NCI-H2196 (cell line): ENCODE data around the gene GID8.

Experiments used
- DNase-seq: peaks from one replicate; lab custom pipeline; 2025; ENCODE audit not compliant: unreplicated experiment; lab: John Stamatoyannopoulos, UW

GID8 gene

GRCh38 chr20:62902926-62903615, 34.9 kb upstream of the GID8 start:
- DNase-seq = no peak

GRCh38 chr20:62905536-62906117, 32.3 kb upstream of the GID8 start:
- no peak for DNase-seq

- no peak for DNase-seq
Measured at GRCh38 chr20:62906209-62906608, 31.7 kb upstream of the GID8 start.

GRCh38 chr20:62906647-62907375, 31.1 kb upstream of the GID8 start:
- DNase-seq = no peak

GRCh38 chr20:62907384-62908317, 30.3 kb upstream of the GID8 start:
- DNase-seq = no peak

- peak; percentile 28 for DNase-seq
Measured at GRCh38 chr20:62908971-62909791, 28.8 kb upstream of the GID8 start.

- no peak for DNase-seq
Measured at GRCh38 chr20:62910217-62910766, 27.7 kb upstream of the GID8 start.

GRCh38 chr20:62910777-62911497, 27.0 kb upstream of the GID8 start:
- no peak for DNase-seq

GRCh38 chr20:62911701-62912280, 26.2 kb upstream of the GID8 start:
- no peak for DNase-seq

- DNase-seq = no peak
Measured at GRCh38 chr20:62913043-62913630, 24.8 kb upstream of the GID8 start.

- no peak for DNase-seq
Measured at GRCh38 chr20:62914436-62914835, 23.5 kb upstream of the GID8 start.

- peak; percentile 72 for DNase-seq
Measured at GRCh38 chr20:62914970-62915457, 22.9 kb upstream of the GID8 start.

- DNase-seq = no peak
Measured at GRCh38 chr20:62916703-62917476, 21.1 kb upstream of the GID8 start.

- DNase-seq = no peak
Measured at GRCh38 chr20:62917720-62918119, 20.2 kb upstream of the GID8 start.

GRCh38 chr20:62918147-62918546, 19.8 kb upstream of the GID8 start:
- DNase-seq = no peak

GRCh38 chr20:62918831-62919230, 19.1 kb upstream of the GID8 start:
- DNase-seq = no peak

- DNase-seq = no peak
Measured at GRCh38 chr20:62920039-62920645, 17.8 kb upstream of the GID8 start.
